Stimulated activated CD4-positive, alpha-beta T cell treated with anti-CD3 and anti-CD28 coated beads, Interleukin-4, amount 100 ng/mL, for 4 hours (primary cell): ENCODE data around the gene HSPB1.
"Not testable (repeated sequence)": the region's sequence is repeated elsewhere in the genome, so short reads cannot be mapped to it uniquely, and the experiment has no call there.

Source experiments
- DNase-seq, 2 experiments: peaks; one replicate each; pipeline ENCODE4 v3.0.0-alpha.2; 2020

The HSPB1 gene

GRCh38 chr7:76281706-76282343 is 20.6 kb upstream of the HSPB1 start:
- DNase-seq, result no peak

- no peak for DNase-seq
Measured at GRCh38 chr7:76282344-76283253, 19.9 kb upstream of the HSPB1 start.

- no peak for DNase-seq
Measured at GRCh38 chr7:76283254-76284159, 19.0 kb upstream of the HSPB1 start.

GRCh38 chr7:76285604-76286374 is 16.7 kb upstream of the HSPB1 start:
- DNase-seq, result no peak

GRCh38 chr7:76286842-76287403 is 15.6 kb upstream of the HSPB1 start:
- DNase-seq, result no peak

GRCh38 chr7:76290847-76291350 is 11.6 kb upstream of the HSPB1 start:
- DNase-seq, result not testable (repeated sequence)

GRCh38 chr7:76291351-76292212 is 10.9 kb upstream of the HSPB1 start:
- peak; percentile 82 to 86 for DNase-seq

GRCh38 chr7:76292213-76292573 is 10.3 kb upstream of the HSPB1 start:
- no peak for DNase-seq

GRCh38 chr7:76292911-76293310 is 9.6 kb upstream of the HSPB1 start:
- DNase-seq, result not testable (repeated sequence)

GRCh38 chr7:76293407-76293901 is 9.0 kb upstream of the HSPB1 start:
- DNase-seq, result no peak

- no peak for DNase-seq
Measured at GRCh38 chr7:76294344-76295024, 8.0 kb upstream of the HSPB1 start.

- no peak for DNase-seq
Measured at GRCh38 chr7:76296743-76297740, 5.4 kb upstream of the HSPB1 start.

GRCh38 chr7:76300166-76300731 is 2.2 kb upstream of the HSPB1 start:
- no peak for DNase-seq

GRCh38 chr7:76301000-76301399 is 1.5 kb upstream of the HSPB1 start:
- no peak for DNase-seq

- DNase-seq, result peak; percentile 81 to 82
Measured at GRCh38 chr7:76303202-76304147, 1.0 kb downstream of the HSPB1 start.

- DNase-seq, result no peak
Measured at GRCh38 chr7:76304888-76305375, 2.5 kb downstream of the HSPB1 start.

GRCh38 chr7:76308874-76309273 is 6.4 kb downstream of the HSPB1 start:
- not testable (repeated sequence) for DNase-seq
